GM10847 (cell line): Measurements from ENCODE around the gene TUBB1.
A peak's percentile ranks its signal among the peaks of the same experiment; 100 is the strongest.

Experiments used
- POLR2A ChIP-seq: IDR thresholded peaks from 2 replicates; pipeline ENCODE4 v1.6.1; 2011; ENCODE audit not compliant: insufficient read length; ENCODE audit errors: extremely low read depth

Gene TUBB1

GRCh38 chr20:59019217-59019616 lies at the start of gene TUBB1:
Gene TUBB1, plus strand, starts transcription at chr20:59019429. Its CDS starts 94 bp downstream, at chr20:59019523.
- no peak for TF ChIP-seq POLR2A

GRCh38 chr20:58969439-58969838 lies 49.8 kb upstream of the TUBB1 start:
- no peak for TF ChIP-seq POLR2A

- no peak for TF ChIP-seq POLR2A
These were observed 49.1 kb upstream of the TUBB1 start for GRCh38 chr20:58970146-58970545.

- TF ChIP-seq POLR2A: no peak
These were observed 47.8 kb upstream of the TUBB1 start for GRCh38 chr20:58971429-58971828.

GRCh38 chr20:58973179-58973578 lies 46.0 kb upstream of the TUBB1 start:
- TF ChIP-seq POLR2A: no peak

GRCh38 chr20:58973866-58974265 lies 45.4 kb upstream of the TUBB1 start:
- TF ChIP-seq POLR2A: no peak

- TF ChIP-seq POLR2A: no peak
These were observed 43.9 kb upstream of the TUBB1 start for GRCh38 chr20:58975353-58975752.

- TF ChIP-seq POLR2A: no peak
These were observed 43.0 kb upstream of the TUBB1 start for GRCh38 chr20:58976061-58976730.

- no peak for TF ChIP-seq POLR2A
These were observed 40.7 kb upstream of the TUBB1 start for GRCh38 chr20:58978351-58979190.

- peak; percentile 82 for TF ChIP-seq POLR2A
These were observed 38.3 kb upstream of the TUBB1 start, which contains the start of gene NELFCD for GRCh38 chr20:58980711-58981627. Gene NELFCD, plus strand, starts transcription at chr20:58981256. Its CDS starts 54 bp downstream, at chr20:58981310.

- no peak for TF ChIP-seq POLR2A
These were observed 37.4 kb upstream of the TUBB1 start for GRCh38 chr20:58981628-58982364.

- TF ChIP-seq POLR2A: no peak
These were observed 36.7 kb upstream of the TUBB1 start for GRCh38 chr20:58982406-58983114.

GRCh38 chr20:58984691-58985090 lies 34.5 kb upstream of the TUBB1 start:
- no peak for TF ChIP-seq POLR2A

- no peak for TF ChIP-seq POLR2A
These were observed 33.6 kb upstream of the TUBB1 start for GRCh38 chr20:58985656-58986055.

- TF ChIP-seq POLR2A: no peak
These were observed 32.8 kb upstream of the TUBB1 start for GRCh38 chr20:58986286-58986967.
